GM12875 (cell line): Measurements from ENCODE around the gene SFMBT2.

ENCODE experiments used
- H3K4me3 ChIP-seq: one replicate; pipeline ENCODE4 v1.5.1; 2011; ENCODE audit warnings: low read depth, low read length, control low read depth
- TF ChIP-seq, protein P1 (sequence below): IDR thresholded peaks from 2 replicates; pipeline ENCODE4 v1.5.1; 2011; ENCODE audit warnings: low read depth, mild to moderate bottlenecking, control low read depth, inconsistent platforms, low read length, moderate library complexity, borderline replicate concordance; ENCODE audit not compliant: insufficient read depth

SFMBT2 gene

GRCh38 chr10:7377614-7378248, 33.1 kb downstream of the SFMBT2 start:
- TF ChIP-seq, protein P1, sequence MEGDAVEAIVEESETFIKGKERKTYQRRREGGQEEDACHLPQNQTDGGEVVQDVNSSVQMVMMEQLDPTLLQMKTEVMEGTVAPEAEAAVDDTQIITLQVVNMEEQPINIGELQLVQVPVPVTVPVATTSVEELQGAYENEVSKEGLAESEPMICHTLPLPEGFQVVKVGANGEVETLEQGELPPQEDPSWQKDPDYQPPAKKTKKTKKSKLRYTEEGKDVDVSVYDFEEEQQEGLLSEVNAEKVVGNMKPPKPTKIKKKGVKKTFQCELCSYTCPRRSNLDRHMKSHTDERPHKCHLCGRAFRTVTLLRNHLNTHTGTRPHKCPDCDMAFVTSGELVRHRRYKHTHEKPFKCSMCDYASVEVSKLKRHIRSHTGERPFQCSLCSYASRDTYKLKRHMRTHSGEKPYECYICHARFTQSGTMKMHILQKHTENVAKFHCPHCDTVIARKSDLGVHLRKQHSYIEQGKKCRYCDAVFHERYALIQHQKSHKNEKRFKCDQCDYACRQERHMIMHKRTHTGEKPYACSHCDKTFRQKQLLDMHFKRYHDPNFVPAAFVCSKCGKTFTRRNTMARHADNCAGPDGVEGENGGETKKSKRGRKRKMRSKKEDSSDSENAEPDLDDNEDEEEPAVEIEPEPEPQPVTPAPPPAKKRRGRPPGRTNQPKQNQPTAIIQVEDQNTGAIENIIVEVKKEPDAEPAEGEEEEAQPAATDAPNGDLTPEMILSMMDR: no peak
- H3K4me3 ChIP-seq: no peak overlapping the region

GRCh38 chr10:7374795-7375194, 36.0 kb downstream of the SFMBT2 start:
- H3K4me3 ChIP-seq: no peak overlapping the region
- TF ChIP-seq, protein P1: no peak

DNA sequence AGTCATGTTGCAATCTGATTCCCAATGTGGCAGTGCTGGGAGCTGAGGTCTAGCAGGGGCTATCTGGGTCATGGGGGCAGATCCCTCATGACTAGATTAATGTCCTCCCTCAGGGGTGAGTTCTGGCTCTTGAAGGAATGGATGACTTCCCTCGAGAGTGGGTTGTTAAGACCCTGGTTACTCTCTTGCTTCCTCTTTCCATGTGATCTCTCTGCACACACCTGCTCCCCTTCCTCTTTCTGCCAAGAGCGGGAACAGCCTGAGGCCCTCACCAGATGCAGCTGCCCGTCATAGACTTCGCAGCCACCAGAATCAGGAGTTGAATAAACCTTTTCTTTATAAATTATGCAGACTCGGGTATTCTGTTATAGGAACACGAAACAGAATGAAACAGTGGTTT, 37.8 kb downstream of the SFMBT2 start:
- TF ChIP-seq, protein P1: no peak
- no peak overlapping the region for H3K4me3 ChIP-seq

- no peak overlapping the region for H3K4me3 ChIP-seq
- TF ChIP-seq, protein P1: no peak
Observed at GRCh38 chr10:7372504-7372903, 38.3 kb downstream of the SFMBT2 start.

DNA sequence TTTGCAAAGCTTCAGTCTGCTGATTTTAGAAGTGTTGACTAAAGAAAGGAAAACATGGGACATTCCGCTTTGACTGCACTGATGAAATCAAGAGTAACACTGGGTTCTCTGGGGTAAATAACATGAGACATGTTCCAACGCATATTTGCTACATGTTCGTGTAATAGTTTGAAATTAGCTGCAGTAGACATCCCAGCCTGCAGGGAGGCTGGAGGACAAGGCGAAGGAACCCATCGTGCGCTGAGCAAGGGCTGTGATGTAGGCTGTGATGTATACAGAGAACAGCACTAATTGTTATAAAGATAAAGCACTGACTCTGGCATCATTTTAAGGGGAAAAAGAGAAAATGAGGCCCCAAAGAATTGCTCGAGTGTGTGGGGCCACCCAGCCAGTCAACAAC, 40.3 kb downstream of the SFMBT2 start:
- TF ChIP-seq, protein P1: no peak
- no peak overlapping the region for H3K4me3 ChIP-seq

GRCh38 chr10:7365027-7365745, 45.6 kb downstream of the SFMBT2 start:
- TF ChIP-seq, protein P1: no peak
- no peak overlapping the region for H3K4me3 ChIP-seq

DNA sequence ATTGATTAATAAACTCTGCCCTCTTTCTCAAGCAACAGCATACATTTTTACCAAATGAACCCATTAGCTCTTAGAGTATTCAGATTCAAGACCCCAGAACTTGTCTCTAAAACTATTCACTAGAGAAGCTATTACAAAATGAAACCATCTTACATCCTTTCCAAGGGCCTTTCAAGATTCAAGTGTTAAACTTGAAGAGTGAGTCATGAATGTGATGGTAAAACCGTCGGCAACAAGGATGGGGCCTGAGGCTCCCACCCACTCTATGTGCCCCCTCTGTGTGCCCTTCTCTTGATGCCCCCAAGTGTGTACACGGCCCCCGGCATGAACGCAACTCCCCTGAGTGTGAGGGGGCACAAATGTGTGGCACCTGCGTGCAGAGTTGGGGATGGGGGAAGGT, 46.4 kb downstream of the SFMBT2 start:
- TF ChIP-seq, protein P1: no peak
- H3K4me3 ChIP-seq: no peak overlapping the region
